ENCODE data around the gene KIF25.
"Not testable (repeated sequence)": the region's sequence is repeated elsewhere in the genome, so short reads cannot be mapped to it uniquely, and the experiment has no call there.

Gene KIF25

DNA sequence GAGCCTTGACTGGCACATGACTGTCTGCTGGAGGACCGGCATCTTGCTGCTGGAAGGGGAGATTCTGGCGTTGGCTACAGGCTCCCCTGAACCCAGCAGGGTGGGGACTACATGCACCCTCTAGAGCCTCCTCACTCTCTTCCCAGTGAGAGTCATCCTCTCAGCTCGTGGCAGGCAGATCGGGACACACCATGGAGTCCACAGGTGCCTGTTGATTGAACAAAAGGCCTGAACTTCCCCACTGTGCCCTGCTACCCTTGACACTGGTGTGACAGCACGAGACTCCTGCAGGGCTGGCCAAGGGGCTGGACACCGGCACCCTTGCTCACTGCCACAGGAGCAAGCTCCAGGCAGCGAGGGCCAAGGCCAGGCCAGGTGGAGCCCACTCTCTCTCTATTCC is 73.3 kb downstream of the KIF25 start:
- DNase-seq (ENCODE audit: low read depth in 2 of 2): no peak

DNA sequence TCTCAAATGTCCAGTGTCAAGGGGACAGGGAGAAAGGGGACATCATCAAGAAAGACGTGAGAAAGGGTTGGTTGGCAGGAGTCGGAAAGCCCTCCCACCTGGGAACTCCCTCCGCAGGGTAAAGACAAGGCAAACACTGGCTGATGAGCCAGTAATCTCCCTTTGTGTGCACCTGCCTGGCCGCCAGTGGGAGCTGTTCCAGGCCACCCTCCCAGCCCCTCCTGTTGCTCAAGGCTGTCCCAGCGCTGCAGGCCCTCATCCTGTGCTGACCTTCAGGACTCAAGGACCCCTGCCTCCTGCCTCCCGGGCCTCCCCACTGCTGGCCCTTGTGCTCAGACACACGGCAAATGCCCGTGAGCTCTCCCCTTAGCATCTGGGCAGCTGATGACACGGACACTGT is 74.1 kb downstream of the KIF25 start:
- DNase-seq (ENCODE audit: low read depth in 2 of 2): no peak

DNA sequence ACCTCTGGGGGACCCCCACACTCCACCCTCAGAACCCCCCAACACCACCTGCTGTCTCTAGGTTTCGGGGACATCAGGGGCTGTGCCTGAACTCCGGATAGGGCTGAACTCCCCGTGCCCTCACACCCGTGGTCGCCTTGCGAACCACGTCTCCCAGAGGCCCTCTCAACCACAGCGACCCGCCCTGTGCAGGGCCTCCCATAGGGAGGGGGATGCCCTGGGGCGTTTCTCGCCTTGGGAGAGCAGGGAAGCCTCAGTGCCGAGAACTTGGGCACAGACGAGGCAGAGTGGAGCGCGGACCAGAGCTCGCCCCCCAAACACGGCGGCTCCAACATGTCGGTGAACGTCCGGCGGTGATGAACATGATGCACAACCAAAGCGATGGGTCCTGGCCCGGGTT is 74.8 kb downstream of the KIF25 start:
- DNase-seq (ENCODE audit: low read depth in 2 of 2): no peak

DNA sequence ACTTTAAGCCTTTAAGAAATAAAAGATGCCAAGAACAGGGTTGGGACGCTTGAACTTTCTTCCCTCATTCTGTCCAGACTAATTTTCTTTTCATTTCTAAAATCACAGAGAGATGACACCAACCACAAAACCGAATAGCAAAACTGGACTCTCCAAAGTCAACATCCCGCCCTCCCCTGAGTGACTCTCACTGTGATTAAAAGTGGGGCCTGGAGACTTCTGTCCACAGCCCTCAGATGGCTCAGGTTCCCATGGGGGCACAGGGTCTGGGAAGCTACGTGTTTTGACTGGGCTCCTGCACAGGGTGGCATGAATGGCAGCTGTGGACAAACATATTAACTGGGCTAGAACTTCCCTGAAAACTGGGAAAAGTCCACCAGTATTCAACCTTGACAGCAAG is 75.3 kb downstream of the KIF25 start:
- DNase-seq (ENCODE audit: low read depth in 2 of 2): no peak

DNA sequence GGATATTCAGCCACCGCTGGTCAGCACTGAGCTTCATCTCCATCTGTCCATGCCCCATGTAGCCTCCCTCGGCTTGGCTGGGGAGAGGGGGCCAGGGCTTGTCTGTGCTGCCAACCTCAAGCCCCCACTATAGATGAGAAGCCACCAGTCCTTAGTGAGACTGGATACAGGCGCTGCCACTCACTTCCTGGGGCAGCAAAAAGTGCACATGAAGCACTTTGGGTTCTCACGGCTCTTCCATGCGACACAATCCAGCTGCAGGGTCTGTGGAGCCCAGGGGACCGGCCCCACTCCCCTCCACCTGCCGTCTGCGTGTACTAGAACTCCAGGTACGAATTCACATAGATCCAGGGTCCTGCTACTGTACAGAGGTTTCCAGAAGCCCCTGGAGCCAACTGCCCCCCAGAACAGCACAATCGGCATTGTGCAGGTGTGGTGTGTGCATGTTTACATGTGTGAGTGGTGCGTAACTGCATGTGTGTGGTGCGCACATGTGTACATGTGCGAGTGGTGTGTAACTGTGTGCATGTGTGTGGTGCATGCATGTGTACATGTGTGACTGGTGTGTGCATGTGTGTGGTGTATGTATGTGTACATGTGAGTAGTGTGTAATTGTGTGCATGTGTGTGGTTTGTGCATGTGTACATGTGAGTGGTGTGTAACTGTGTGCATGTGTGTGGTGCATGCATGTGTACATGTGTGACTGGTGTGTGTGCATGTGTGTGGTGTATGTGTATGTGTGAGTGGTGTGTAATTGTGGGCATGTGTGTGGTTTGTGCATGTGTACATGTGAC is 76.7 kb downstream of the KIF25 start:
- no peak for DNase-seq (ENCODE audit: low read depth in 2 of 2)

DNA sequence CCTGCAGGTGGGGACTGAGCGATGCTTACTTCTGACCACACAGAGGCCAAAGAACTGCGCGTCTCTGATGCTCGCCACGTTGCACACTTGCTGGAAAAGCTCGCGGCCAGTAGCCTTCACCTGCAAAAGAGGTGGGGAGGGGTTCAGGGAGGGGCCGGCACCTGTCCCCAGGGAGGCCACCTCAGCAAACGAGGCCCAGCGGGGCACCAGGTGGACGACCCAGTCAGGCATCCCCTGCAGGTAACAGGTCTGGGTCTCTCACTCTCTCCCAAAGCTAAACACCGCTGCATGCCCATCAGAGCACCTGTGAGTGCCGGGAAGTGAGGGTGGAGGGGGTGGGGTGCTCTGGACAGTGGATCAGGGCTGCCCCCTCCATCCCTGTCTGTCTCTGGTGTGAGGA is 77.7 kb downstream of the KIF25 start:
- no peak for DNase-seq (ENCODE audit: low read depth in 2 of 2)

DNA sequence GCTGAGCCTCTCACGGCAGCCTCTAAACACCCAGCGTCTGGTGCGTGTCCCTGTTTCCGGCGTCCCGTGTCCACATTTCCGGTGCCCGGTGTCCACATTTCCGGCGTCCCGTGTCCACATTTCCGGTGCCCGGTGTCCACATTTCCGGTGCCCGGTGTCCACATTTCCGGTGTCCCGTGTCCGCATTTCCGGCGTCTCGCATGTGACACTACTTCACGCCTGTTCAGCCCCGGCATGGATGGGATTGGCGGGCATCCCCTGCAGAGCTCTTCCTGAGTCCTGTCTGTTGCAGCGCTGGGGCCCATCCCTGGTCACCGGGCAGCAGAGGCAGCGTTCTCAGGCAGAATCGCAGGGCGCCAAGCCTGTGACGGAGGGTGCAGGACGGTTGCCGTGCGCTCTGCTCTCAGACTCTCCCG is 78.3 kb downstream of the KIF25 start:
- DNase-seq (ENCODE audit: low read depth in 2 of 2): no peak

DNA sequence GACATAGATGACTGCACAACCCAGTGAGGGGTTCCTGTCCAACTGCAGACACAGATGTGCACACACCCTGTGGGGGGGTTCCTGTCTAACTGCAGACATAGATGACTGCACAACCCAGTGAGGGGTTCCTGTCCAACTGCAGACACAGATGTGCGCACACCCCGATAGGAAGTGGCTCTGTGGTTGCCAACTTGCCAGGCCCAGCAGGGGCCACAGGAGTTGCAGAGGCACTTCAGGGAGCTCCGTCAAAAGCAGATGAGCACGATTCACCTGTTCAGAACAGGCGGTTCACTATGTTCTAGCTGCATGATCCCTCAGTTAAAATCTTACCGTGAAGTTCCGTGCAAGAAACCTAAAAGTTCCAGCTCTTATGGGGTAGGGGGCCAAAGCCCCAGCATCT is 79.9 kb downstream of the KIF25 start:
- not testable (repeated sequence) for DNase-seq (ENCODE audit: low read depth in 2 of 2)

DNA sequence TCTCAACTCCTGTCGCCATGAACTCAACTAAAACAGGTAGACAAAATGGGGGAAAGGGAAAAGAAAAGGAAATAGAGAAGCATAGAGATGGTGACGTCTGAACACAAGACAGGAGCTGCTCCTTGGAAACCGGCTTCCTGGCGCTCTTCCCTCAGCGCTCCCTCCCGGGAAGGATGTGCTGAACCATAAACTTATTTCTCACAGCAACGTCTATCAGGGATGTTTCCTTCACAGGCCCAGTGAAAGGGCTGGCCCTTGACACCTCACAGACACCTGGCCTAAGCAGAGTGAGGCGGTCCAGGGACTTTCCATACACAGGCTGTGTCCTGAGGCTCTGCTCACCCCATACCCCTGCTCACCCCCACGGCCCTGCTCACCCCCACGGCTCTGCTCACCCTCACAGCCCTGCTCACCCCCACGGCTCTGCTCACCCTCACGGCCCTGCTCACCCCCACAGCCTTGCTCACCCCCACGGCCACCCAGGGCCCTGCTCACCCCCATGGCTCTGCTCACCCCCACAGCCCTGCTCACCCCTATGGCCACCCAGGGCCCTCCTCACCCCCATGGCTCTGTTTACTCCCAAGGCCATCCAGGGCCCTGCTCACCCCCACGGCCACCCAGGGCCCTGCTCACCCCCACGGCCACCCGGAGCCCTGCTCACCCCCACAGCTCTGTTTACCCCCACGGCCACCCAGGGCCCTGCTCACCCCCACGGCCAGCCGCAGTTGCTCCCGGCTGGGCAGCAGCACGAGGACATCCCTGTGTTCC is 80.9 kb downstream of the KIF25 start:
- no peak for DNase-seq (ENCODE audit: low read depth in 2 of 2)

DNA sequence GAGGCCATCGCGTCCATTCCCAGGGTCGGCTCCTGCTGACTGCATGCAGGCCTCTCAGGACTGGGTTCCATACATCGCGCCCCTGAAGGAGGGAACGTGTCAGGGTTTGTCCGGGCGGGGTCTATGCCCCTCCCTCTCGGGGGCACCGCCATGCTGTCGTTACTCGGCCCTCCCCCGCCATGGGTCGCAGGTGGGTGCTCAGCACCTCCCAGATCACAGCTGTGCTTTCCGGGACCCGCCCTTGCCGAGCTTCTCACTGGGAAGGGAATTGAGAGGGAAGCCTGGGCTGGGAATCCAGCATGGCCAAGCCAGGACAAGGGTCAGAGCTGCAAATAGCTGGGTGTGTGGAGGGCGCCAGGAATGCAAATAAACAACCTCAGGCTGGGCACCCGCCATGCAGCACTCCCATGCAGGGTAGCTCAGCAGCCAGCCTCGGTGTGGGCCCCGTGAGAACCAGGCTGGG is 81.5 kb downstream of the KIF25 start, which contains the start of gene FRMD1:
FRMD1 (minus strand) TSS at position 270 of the 463 bp plus-strand sequence; CDS start at position 152, 118 bp downstream.
- DNase-seq (ENCODE audit: low read depth in 2 of 2): no peak

DNA sequence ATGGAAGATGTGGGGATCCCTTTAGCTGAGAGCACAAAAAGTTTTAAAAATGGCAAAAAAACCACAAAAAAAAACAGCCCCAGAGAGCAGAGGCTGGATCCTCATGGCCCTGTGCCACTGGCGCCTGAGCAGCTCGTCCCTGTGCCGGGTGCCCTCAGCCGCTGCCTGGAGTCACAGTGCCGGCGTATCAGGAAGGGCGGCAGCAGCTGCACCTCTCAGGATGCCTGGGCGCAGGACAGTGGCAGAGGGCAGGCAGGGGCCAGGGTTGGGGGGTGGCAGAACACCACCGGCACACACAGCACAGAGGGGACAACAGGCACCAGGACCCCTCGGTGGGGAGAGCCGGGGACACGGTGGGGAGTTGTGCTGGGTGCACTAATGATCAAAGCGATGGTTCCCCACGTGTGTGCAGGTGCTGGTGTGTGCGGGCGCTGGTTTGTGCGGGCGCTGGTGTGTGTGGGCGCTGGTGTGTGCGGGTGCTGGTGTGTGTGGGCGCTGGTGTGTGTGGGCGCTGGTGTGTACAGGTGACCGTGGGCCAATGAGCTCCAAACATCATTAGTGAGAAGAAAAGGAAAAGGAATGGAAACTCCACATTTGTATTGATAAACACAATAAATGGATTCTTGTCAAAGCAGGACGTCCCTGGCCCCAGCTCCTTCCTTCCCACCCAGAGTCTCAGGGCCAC is 83.1 kb downstream of the KIF25 start:
- DNase-seq (ENCODE audit: low read depth in 2 of 2): no peak

DNA sequence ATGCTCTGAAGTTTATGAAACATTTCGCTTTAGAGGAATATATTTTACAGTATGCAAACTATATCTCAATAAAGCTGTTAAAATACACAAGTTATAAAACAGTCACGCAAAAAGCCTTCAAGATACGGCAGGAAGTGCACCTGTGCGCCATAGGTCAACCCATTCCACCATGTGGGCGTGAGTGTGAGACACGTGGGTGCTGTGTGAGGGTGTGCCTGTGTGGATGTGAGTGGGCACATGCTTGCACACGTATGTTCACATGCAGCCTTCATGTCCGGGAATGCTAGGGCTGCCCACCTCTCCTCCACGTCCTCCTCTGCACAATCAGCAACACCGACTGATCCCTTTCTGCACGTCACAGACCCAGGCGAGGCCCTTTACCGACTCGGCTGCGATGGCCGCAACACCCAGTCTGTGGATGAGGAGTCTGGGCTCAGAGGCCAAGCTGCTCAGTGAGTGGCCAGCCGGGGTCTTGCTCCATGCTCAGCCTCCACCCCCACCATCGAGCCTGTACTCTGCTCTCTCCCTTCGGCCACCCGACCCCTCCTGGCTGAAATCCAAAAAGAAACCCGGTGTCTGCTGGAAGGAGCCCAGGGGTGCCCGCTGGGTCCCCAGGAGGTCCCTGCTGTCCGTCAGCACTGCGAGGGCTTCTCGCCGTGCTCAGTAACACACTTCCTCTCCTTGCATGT is 84.5 kb downstream of the KIF25 start:
- DNase-seq (ENCODE audit: low read depth in 2 of 2): no peak

DNA sequence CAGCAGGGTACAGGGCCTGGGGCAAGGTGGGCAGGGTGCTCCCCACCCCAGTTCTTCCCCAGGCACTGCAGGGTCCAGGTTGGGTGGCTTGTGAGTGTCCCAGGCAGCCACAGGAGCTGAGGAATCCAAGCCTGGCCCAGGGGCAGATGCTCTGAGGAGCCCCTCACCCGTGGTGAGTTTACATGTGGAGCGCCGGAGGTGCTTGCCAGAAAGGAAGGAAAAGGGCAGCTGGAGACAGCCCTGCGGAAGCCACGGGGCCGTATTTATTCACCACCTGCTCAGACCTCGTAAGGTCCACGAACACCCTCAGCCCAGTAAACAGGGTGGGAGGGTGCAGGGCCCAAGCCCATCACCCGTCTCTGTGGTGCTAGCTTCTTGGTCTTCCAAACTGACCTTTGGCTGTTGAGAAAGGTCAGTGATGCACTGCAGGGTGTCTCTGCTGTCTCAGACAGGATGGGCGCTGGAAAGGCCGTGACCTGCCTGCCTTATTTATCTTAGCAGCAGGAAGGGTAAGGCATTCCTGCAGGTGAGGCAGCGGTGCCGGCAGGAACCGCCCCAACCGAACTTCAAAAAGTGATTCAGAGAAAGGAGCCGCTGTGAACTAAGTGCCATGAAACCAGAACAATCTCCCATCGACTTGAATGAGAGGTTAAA is 85.5 kb downstream of the KIF25 start:
- no peak for DNase-seq (ENCODE audit: low read depth in 2 of 2)

DNA sequence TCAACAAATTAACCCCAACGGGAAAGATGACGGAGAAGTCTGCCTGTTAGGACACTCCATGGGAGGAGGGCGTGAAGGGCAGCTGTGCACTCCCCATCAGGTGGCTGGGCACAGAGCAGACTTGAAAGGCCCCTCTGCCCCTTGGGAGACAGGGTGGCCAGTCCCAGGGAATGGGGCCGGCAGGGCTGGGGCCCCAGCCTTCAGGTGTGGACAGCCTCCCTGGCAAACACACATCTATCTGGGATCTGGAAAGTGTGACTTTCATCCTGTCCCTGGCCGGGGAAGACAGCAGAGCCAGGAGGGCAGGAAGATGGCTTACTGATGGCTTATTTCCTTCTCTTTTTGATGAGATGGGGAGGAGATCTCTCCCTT is 86.0 kb downstream of the KIF25 start:
- DNase-seq (ENCODE audit: low read depth in 2 of 2): no peak

DNA sequence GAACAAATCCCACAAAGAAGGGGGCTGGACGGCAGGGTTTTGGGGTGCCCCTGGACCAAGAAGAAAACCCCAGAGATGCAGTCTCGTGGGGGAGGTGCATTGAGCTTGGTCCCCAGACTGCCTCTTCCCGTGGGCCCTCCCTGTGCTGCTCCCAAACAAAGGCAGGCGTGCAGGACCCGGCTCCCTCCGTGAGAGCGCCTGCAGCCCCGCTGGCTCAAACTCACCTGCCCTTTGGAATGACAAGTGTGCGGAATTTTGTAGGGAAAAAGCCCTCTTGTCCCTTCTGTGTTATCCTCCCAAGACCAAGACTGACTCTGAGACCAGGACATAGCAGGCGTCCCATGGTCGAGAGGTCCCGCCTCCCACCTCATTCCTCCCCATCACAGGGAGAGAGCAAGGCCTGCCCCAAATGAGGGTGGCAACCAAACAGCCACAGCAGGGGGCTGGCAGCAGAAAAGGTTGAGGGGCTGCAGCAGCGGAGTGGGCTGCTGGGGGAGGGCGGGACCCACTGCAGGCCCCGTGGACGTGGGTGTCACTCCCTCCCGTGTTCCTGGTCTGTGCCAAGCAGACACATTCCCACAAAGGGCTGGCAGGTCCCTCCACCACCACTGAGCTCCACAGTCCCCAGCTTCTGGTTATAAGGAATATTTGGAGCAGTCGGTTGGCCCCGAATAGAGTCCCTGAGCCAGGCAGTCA is 87.1 kb downstream of the KIF25 start:
- no peak for DNase-seq (ENCODE audit: low read depth in 2 of 2)

DNA sequence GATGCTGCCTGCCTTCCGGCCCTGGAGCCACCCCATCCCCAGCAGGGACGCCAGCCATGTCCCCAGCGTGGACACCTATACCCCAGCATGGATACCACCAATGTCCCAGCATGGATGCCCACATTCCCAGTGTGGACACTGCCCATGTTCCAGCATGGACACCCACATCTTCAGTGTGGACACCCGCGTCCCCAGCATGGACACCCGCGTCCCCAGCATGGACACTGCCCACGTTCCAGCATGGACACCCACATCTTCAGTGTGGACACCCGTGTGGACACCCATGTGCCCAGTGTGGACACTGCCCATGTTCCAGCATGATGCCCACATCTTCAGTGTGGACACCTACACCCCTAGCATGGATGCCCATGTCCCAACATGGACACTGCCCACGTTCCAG is 88.6 kb downstream of the KIF25 start:
- no peak for DNase-seq (ENCODE audit: low read depth in 2 of 2)

DNA sequence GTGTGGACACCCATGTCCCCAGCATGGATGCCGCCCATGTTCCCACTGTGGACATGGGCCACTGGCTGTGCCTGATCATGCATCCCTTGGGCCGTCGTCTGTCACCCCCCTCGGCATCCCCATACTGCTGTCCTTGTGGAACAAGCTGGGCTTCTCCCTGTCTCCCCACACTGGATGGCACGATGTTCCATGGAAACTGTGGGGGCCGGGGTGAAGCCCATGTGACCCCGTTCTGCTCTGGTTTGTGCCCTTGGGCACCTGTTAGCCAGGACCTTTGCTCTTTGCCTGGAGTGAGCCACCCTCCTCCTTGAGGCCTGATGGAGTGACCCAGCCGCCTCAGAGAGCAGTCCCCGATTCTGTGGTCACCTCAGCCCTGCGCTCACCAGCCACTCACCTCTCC is 89.1 kb downstream of the KIF25 start:
- no peak for DNase-seq (ENCODE audit: low read depth in 2 of 2)

DNA sequence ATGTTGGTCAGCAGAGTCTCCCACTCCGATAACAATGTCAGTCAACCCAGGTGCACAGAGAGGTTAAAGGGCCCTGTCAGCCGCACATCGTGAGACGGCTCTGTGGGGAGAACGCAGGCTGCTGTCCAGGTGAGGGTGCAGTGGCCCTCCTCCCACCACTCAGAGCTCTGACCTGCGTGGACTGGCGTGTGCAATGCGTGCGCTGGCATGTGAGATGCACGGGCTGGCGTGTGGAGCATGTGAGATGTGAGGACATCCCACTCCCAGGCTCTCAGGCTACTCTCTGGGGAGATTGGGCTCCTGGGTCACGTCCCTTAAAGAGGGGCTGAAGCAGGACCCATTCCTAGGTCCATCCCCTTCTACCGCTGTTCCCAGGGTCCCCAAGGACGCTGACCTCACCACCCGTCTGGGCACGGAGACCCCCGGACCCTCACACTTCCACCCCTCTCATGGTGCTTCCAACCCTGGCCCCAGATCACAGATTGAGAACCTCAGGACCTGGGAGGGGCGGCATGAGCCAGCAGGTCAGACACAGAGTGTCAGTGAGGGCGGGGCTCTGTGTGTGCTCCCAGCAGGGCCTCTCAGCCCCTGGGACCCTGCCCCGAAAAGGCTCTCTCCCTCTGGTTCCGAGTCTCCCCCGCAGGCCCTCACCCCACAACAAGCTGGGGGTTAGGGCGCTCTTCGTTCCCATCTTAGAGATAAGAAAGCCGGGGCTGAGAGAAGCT is 90.1 kb downstream of the KIF25 start:
- no peak for DNase-seq (ENCODE audit: low read depth in 2 of 2)

DNA sequence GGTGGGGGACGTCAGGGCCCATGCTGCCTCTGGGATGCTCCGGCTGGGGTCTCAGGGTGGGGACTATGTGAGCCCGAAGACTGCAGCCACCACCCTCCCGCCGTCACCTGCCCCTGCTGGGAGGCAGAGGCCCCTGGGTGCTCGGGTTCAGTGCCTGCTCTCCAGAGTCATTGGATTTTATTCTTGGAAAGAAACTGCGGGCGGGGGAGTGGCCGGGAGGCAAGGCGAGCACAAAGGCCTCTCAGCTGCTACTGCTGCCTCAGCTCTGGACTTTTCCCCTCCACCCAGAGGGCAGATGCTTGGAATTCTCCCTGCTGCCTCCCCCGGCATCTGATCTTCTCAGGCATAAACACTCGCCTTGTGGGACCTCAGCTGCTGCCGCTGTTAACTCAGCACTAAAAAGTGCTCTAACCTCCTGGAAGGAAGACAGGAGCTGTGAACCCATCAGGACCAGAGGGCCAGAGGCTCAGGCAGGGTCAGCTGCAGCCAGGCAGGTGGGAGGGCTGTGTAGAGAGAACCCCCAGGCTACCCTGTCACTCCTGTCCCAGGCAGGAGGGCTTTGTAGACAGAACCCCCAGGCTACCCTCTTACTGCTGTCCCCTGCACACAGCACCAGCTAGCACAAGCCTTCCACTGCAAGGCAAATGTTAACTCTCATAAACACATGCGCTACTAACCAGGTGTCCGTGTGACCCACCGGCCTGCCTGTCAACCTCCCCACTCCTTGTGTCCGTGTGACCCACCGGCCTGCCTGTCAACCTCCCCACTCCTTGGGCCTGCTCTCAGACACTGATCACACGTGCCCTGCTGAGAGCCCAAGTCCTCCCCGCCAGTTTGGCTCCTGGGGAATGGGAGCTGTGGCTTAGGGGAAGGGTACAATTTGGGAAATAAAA is 90.9 kb downstream of the KIF25 start:
- DNase-seq (ENCODE audit: low read depth in 2 of 2): no peak
